NCI-H226 (cell line): ENCODE measurements around the gene BACH1.
A peak's percentile ranks its signal among the peaks of the same experiment; 100 is the strongest.
"Not testable (repeated sequence)": the region's sequence is repeated elsewhere in the genome, so short reads cannot be mapped to it uniquely, and the experiment has no call there.

Source experiments
- DNase-seq: peaks from one replicate; pipeline ENCODE4 v3.0.0-alpha.2; 2015

The BACH1 gene

GRCh38 chr21:29298348-29299045 is at the start of gene BACH1:
TSS of gene BACH1 (plus strand) at chr21:29298922. CDS start at chr21:29321281, 22,359 bp downstream.
- peak; percentile 90 for DNase-seq

- DNase-seq: not testable (repeated sequence)
These were observed 49.4 kb upstream of the BACH1 start for GRCh38 chr21:29249289-29249688.

GRCh38 chr21:29250636-29251035 is 48.1 kb upstream of the BACH1 start:
- DNase-seq: no peak

GRCh38 chr21:29253861-29254260 is 44.9 kb upstream of the BACH1 start:
- not testable (repeated sequence) for DNase-seq

GRCh38 chr21:29254550-29254949 is 44.2 kb upstream of the BACH1 start:
- DNase-seq: no peak

GRCh38 chr21:29256126-29256910 is 42.4 kb upstream of the BACH1 start:
- DNase-seq: no peak

GRCh38 chr21:29257701-29258100 is 41.0 kb upstream of the BACH1 start:
- DNase-seq: peak; percentile 18

- peak; percentile 83 for DNase-seq
These were observed 39.9 kb upstream of the BACH1 start for GRCh38 chr21:29258626-29259338.

GRCh38 chr21:29260461-29260860 is 38.3 kb upstream of the BACH1 start:
- no peak for DNase-seq

GRCh38 chr21:29261555-29262540 is 36.9 kb upstream of the BACH1 start:
- DNase-seq: peak; percentile 65

- DNase-seq: no peak
These were observed 34.0 kb upstream of the BACH1 start for GRCh38 chr21:29264721-29265120.

GRCh38 chr21:29265690-29266479 is 32.8 kb upstream of the BACH1 start:
- no peak for DNase-seq

GRCh38 chr21:29267666-29268065 is 31.1 kb upstream of the BACH1 start:
- DNase-seq: no peak

- DNase-seq: no peak
These were observed 26.8 kb upstream of the BACH1 start for GRCh38 chr21:29271927-29272333.

- no peak for DNase-seq
These were observed 21.3 kb upstream of the BACH1 start for GRCh38 chr21:29277442-29277841.

GRCh38 chr21:29279558-29279957 is 19.2 kb upstream of the BACH1 start:
- DNase-seq: no peak

GRCh38 chr21:29281801-29282200 is 16.9 kb upstream of the BACH1 start:
- DNase-seq: not testable (repeated sequence)

GRCh38 chr21:29287383-29287782 is 11.3 kb upstream of the BACH1 start:
- DNase-seq: no peak

GRCh38 chr21:29288239-29288638 is 10.5 kb upstream of the BACH1 start:
- DNase-seq: no peak

GRCh38 chr21:29289317-29289716 is 9.4 kb upstream of the BACH1 start:
- no peak for DNase-seq

GRCh38 chr21:29290240-29290639 is 8.5 kb upstream of the BACH1 start:
- DNase-seq: no peak

GRCh38 chr21:29293495-29293894 is 5.2 kb upstream of the BACH1 start:
- DNase-seq: no peak
